Epithelial cell of esophagus (primary cell): ENCODE results near the gene DDX49.

Experiments
- DNase-seq: peaks from one replicate; pipeline ENCODE4 v3.0.0; 2010; ENCODE audit warnings: low read depth
- H3K4me3 ChIP-seq: 2 replicates; pipeline ENCODE4 v1.5.1; 2011; ENCODE audit warnings: mild to moderate bottlenecking, low read length, control low read depth
- TF ChIP-seq, protein P1 (sequence below): IDR thresholded peaks from 2 replicates; pipeline ENCODE4 v1.5.1; 2011; ENCODE audit warnings: low read depth, mild to moderate bottlenecking, low read length, control low read depth, inconsistent platforms; ENCODE audit not compliant: insufficient read depth; ENCODE audit errors: missing control alignments

DDX49 gene

GRCh38 chr19:18954094-18954493 is 34.6 kb downstream of the DDX49 start:
- TF ChIP-seq, protein P1, sequence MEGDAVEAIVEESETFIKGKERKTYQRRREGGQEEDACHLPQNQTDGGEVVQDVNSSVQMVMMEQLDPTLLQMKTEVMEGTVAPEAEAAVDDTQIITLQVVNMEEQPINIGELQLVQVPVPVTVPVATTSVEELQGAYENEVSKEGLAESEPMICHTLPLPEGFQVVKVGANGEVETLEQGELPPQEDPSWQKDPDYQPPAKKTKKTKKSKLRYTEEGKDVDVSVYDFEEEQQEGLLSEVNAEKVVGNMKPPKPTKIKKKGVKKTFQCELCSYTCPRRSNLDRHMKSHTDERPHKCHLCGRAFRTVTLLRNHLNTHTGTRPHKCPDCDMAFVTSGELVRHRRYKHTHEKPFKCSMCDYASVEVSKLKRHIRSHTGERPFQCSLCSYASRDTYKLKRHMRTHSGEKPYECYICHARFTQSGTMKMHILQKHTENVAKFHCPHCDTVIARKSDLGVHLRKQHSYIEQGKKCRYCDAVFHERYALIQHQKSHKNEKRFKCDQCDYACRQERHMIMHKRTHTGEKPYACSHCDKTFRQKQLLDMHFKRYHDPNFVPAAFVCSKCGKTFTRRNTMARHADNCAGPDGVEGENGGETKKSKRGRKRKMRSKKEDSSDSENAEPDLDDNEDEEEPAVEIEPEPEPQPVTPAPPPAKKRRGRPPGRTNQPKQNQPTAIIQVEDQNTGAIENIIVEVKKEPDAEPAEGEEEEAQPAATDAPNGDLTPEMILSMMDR, result no peak
- no peak overlapping the region for H3K4me3 ChIP-seq
- DNase-seq, result no peak

DNA sequence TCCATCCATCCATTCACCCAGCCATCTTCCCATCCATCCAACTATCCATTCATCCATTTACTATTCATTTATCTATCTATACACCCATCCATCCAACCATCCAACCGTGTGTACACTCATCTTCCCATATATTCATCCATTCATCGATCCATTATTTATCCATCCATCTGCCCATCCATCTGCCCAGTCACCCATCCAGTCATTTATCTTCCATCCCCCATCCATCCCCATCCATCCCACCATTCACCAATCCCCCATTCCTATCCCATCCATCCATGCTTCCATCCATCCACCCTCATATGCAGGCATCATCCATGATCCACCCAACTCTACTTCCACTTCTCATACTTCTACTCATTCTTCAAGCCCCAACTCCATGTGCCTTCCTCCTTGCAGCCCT is 35.5 kb downstream of the DDX49 start:
- TF ChIP-seq, protein P1, result no peak
- DNase-seq, result no peak
- H3K4me3 ChIP-seq, result no peak overlapping the region

DNA sequence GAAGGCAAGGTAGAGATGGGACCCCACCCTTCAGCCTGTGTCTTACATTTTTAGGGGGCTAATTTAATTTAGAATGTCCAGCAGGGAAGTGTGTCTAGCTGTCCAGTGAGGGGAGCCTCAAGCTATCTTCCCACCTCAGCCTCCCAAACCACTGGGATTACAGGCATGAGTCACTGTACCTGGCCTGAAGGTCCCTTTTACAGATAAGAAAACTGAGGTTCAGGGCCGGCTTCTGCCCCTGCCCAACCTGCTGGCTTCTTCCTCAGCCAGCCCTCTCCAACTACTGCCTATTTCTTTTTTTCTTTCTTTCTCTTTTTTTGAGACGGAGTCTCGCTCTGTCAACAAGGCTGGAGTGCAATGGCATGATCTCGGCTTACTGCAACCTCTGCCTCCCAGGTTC is 40.9 kb downstream of the DDX49 start:
- TF ChIP-seq, protein P1, result no peak
- DNase-seq, result no peak
- no peak overlapping the region for H3K4me3 ChIP-seq

DNA sequence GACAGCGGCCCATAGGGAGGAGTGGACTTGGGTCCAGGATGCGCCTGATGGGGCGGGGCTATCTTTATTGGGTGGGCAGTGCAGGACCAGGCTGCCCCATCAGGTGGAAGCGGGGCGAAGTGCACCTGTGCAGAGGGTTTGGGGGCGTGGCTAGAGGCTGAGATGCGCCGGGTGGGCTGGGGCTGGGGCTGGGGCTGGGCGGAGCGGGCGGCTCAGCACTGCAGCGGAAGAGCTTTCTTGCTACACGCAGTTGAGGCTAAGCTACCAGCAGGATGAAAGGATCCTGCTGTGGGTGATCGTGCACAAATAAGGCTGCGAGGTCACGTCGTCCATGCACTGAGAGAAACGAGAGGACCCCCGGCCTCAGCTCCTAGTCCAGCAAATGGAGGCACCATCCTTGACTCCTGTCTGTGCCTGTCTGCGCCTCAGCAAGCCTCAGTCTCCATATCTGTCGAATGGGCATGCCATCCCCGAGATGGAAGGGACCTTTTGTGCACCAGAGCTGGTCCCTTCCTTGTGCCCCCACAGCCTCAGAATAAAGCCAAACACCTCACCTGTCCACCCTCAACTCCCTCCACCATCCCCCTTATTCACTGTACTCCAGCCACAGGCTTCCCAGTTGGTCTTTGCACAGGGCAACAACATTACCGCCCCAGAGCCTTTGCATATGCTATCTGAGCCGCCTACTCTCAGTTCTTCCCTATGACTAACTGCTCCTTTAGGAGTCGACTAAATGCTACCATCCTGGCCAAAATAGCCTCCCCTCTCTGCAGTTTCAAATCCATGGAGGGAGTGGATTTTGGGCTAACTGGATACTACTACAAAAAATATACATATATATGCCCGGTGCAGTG is 42.5 kb downstream of the DDX49 start:
- no peak for DNase-seq
- H3K4me3 ChIP-seq, result no peak overlapping the region
- TF ChIP-seq, protein P1, result no peak

DNA sequence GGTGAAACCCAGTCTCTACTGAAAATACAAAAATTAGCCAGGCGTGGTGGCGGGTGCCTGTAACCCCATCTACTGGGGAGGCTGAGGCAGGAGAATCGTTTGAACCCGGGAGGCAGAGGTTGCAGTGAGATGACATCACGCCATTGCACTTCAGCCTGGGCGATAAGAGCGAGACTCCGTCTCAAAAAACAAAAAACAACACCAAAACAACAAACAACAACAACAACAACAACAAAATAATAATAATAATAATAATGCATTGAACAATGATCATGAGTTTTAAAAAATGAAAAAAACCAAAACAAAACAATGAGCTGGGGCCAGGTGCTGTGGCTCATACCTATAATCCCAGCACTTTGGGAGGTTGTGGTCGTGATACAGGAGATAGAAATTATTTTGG is 44.6 kb downstream of the DDX49 start:
- TF ChIP-seq, protein P1, result no peak
- no peak overlapping the region for H3K4me3 ChIP-seq
- DNase-seq, result no peak

DNA sequence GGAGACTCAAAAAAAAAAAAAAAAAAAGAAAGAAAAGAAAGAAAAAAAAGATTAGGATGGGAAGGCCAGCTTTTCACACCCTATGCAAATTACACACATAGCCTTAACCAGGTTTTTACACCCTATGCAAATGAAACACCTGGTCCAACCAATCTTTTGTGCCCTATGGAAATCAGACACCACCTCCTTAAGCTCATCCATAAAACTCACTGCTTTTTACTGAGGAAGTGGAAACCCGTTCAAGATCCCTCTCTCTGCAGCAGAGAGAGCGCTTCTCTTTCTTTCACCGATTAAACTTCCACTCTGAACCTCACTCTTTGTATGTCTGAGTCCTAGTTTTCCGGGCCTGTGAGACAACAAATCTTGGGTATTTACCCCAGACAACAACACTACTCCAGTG is 46.8 kb downstream of the DDX49 start:
- H3K4me3 ChIP-seq, result no peak overlapping the region
- DNase-seq, result no peak
- TF ChIP-seq, protein P1, result no peak
